ENCODE measurements around the gene PSMG3.

DNA sequence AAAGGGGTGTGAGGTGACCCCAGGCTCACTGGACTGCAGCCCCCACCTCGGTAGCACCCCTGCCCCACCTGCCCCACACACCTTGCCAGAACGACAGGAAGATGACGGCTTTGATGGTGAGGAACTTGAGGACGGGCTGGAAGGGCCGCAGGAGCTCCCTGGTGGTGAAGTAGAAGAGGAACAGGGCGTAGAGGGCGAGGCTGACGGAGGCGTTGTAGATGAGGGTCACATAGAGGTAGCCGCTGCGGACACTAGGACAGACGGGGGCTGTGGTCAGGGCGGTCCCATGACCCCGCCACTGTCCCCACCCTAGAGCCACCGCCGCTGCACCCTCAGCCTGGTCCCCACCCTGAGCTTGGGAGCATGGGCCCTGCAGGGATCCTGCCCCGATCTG is 21.4 kb downstream of the PSMG3 start:
- TF ChIP-seq, protein P1, sequence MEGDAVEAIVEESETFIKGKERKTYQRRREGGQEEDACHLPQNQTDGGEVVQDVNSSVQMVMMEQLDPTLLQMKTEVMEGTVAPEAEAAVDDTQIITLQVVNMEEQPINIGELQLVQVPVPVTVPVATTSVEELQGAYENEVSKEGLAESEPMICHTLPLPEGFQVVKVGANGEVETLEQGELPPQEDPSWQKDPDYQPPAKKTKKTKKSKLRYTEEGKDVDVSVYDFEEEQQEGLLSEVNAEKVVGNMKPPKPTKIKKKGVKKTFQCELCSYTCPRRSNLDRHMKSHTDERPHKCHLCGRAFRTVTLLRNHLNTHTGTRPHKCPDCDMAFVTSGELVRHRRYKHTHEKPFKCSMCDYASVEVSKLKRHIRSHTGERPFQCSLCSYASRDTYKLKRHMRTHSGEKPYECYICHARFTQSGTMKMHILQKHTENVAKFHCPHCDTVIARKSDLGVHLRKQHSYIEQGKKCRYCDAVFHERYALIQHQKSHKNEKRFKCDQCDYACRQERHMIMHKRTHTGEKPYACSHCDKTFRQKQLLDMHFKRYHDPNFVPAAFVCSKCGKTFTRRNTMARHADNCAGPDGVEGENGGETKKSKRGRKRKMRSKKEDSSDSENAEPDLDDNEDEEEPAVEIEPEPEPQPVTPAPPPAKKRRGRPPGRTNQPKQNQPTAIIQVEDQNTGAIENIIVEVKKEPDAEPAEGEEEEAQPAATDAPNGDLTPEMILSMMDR (IDR thresholded peaks at IDR 0.05 in 4 of 5, conservative IDR thresholded peaks at IDR 0.05 in 1 of 5) = no peak
- no peak for TF ChIP-seq POLR2A (IDR thresholded peaks at IDR 0.05)

Measured in gastrocnemius medialis (tissue), 4 donors.